ENCODE results near the gene C6orf136. TPM values are rescaled to one million over a fixed set of nuclear protein-coding genes. Genes with fewer than 3 reads are reported as not detected.

Gene C6orf136
- total and polyA plus RNA-seq, 10 of the 15 experiments (the other 5 are each of a cell fraction or from before 2014, with no cell fraction given) = 5.2 to 24.1 (median 14.9) TPM

GRCh38 chr6:30614843-30615218 is 32.1 kb upstream of the C6orf136 start:
- ChIA-PET SMC1A (ENCODE audit: uncharacterized antibody, unreplicated experiment) (interaction anchor here (0.6 to 3.5 kb wide), 19 partner anchors 14 to 299 kb away, joined by 3 to 19 read pairs (median 4); partner anchors contain the start of genes DHX16, PRR3 and VARS2), RAD21 (ENCODE audit: unreplicated experiment) (interaction anchor here (0.7 to 2.4 kb wide), 13 partner anchors 16 to 299 kb away, joined by 3 to 8 read pairs (median 4); partner anchors contain the start of genes DDR1 and VARS2), CTCF (interaction anchor here (0.7 to 4.2 kb wide), 17 partner anchors 17 to 880 kb away, joined by 3 to 41 read pairs (median 5); partner anchors contain the start of gene ABCF1), POLR2A (interaction anchor here (0.5 to 3.1 kb wide), 40 partner anchors 8 to 1989 kb away, joined by 3 to 16 read pairs (median 4); partner anchors contain the start of genes ABCF1, GNL1, GTF2H4 and MDC1)
- intact Hi-C loops (cut with micrococcal nuclease; ENCODE audit: unreplicated experiment) = no loop called here
- no peak overlapping the region for H2AFZ ChIP-seq (ENCODE audit: control insufficient read depth, low read depth, low read length)
- peak; percentile 90 for DNase-seq (ENCODE audit: low read depth, low spot score)
- H3K27me3 ChIP-seq (replicated peaks in 1 of 2; ENCODE audit: control insufficient read depth in 2 of 2, insufficient read depth in 2 of 2, low read length in 1 of 2) = no peaks in the 10 kb centered on the region
- H3K27ac ChIP-seq (ENCODE audit: control insufficient read depth, insufficient read depth) = peak overlapping the region; percentile 99
- H3K4me3 ChIP-seq = peak overlapping the region; percentile 75
- 0 out of 2 replicates have a peak, but pooled peaks cover 6% of the 10 kb centered on the region for H4K20me1 ChIP-seq (ENCODE audit: control insufficient read depth, insufficient read depth)
- 0% methylated on average over 6 of the region's 6 CpGs for WGBS (ENCODE audit: insufficient coverage, insufficient replicate concordance, low lambda C conversion rate, missing lambda C conversion rate)
- H3K4me1 ChIP-seq (ENCODE audit: control insufficient read depth, insufficient read depth, low read length) = peaks cover 3% of the 10 kb centered on the region
- no peaks in the 10 kb centered on the region; the same call in 2 of the 3 replicates for H3K9me3 ChIP-seq (replicated peaks; ENCODE audit: control insufficient read depth, insufficient read depth, low read length)
- peak; percentile 95 for FAIRE-seq
- peak overlapping the region; percentile 94 for H3K4me2 ChIP-seq (ENCODE audit: control insufficient read depth, insufficient read depth)
- ATAC-seq = peak; percentile 79
- H3K79me2 ChIP-seq (ENCODE audit: control insufficient read depth, insufficient read depth, low read length) = peaks cover 62% of the 10 kb centered on the region
- in situ Hi-C loops (cut with MboI) = loop anchor here (5.0 kb wide), 1 partner anchor 102 kb away; the partner anchor contains the start of gene MDC1
- BruUV-seq (replicated peaks) = no TSS peak
- peaks cover 3 to 35% of the 10 kb centered on the region in 2 experiments for H3K36me3 ChIP-seq (ENCODE audit: control insufficient read depth in 2 of 2, insufficient read depth in 2 of 2, low read length in 1 of 2)
- H3K9ac ChIP-seq (ENCODE audit: control insufficient read depth, insufficient read depth, low read length) = peak overlapping the region; percentile 100
- TF ChIP-seq RB1 (IDR thresholded peaks at IDR 0.05; ENCODE audit: borderline replicate concordance) = 0 out of 2 replicates have a peak, but pooled peaks have one; percentile 11
- TF ChIP-seq POLR2A (IDR thresholded peaks at IDR 0.05; ENCODE audit: low read depth, low read length) = peak; percentile 85
- TF ChIP-seq FOXM1 (IDR thresholded peaks at IDR 0.05; ENCODE audit: low read depth, low read length) = 0 out of 2 replicates have a peak, but pooled peaks have one; percentile 0
- no peak for TF ChIP-seq GABPA (IDR thresholded peaks at IDR 0.05; ENCODE audit: low read depth)
- TF ChIP-seq ATF2 (IDR thresholded peaks at IDR 0.05; ENCODE audit: low read length) = peak; percentile 84
- peak; percentile 69 for TF ChIP-seq POLR2AphosphoS2 (IDR thresholded peaks at IDR 0.05; ENCODE audit: low read depth, low read length)
- TF ChIP-seq HDGF (IDR thresholded peaks at IDR 0.05) = 0 out of 2 replicates have a peak, but pooled peaks have one; percentile 11
- peak; percentile 38; the same call in 1 of the 2 replicates for TF ChIP-seq NBN (IDR thresholded peaks at IDR 0.05)
- TF ChIP-seq SIN3A (IDR thresholded peaks at IDR 0.05; ENCODE audit: low read depth, low read length) = peak; percentile 60; the same call in 1 of the 2 replicates
- TF ChIP-seq PAX8 (IDR thresholded peaks at IDR 0.05) = peak; percentile 95; the same call in 1 of the 2 replicates
- TF ChIP-seq CBX3 (IDR thresholded peaks at IDR 0.05; ENCODE audit: borderline replicate concordance, low read depth) = no peak
- peak; percentile 14; the same call in 1 of the 2 replicates for TF ChIP-seq JUNB (IDR thresholded peaks at IDR 0.05)
- TF ChIP-seq YY1 (IDR thresholded peaks at IDR 0.05; ENCODE audit: low read depth, low read length) = peak; percentile 94
- peak; percentile 7; the same call in 1 of the 2 replicates for TF ChIP-seq RAD51 (IDR thresholded peaks at IDR 0.05)
- TF ChIP-seq CHD2 (IDR thresholded peaks at IDR 0.05; ENCODE audit: borderline replicate concordance, low read depth, low read length) = 0 out of 2 replicates have a peak, but pooled peaks have one; percentile 22
- no peak for TF ChIP-seq PRDM15 (CRISPR knock-in tag; IDR thresholded peaks at IDR 0.05)
- peak; percentile 42 for TF ChIP-seq POLR2AphosphoS5 (IDR thresholded peaks at IDR 0.05; ENCODE audit: low read length)
- TF ChIP-seq SMARCA5 (IDR thresholded peaks at IDR 0.05) = no peak
- no peak for TF ChIP-seq SP1 (IDR thresholded peaks at IDR 0.05; ENCODE audit: low read depth, low read length)
